H9 (cell line): ENCODE results near the gene CACNA2D3. TPM values are rescaled to one million over a fixed set of nuclear protein-coding genes. Genes with fewer than 3 reads are reported as not detected.

Experiments used
- DNase-seq: peaks from one replicate; pipeline ENCODE4 v3.0.0-alpha.2; 2017
- H2AFZ ChIP-seq: one replicate; pipeline ENCODE4 v1.6.1; 2013; ENCODE audit warnings: mild to moderate bottlenecking, low read length, control low read depth, moderate library complexity
- H2AK5ac ChIP-seq: 2 replicates; pipeline ENCODE4 v1.6.1; 2013; ENCODE audit warnings: low read length, control low read depth, mixed read lengths; ENCODE audit not compliant: insufficient read length
- H2BK120ac ChIP-seq: one replicate; pipeline ENCODE4 v1.6.1; 2013; ENCODE audit warnings: low read depth, mild to moderate bottlenecking, low read length, control low read depth, inconsistent platforms; ENCODE audit not compliant: poor library complexity, severe bottlenecking
- H2BK12ac ChIP-seq: 2 replicates; pipeline ENCODE4 v1.6.1; 2013; ENCODE audit warnings: low read length, control low read depth, mixed read lengths, low read depth; ENCODE audit not compliant: insufficient read length
- H2BK15ac ChIP-seq: 2 replicates; pipeline ENCODE4 v1.6.1; 2013; ENCODE audit warnings: low read depth, low read length, control low read depth
- H2BK20ac ChIP-seq: one replicate; pipeline ENCODE4 v1.6.1; 2013; ENCODE audit warnings: low read depth, mild to moderate bottlenecking, low read length, control low read depth, inconsistent platforms; ENCODE audit not compliant: poor library complexity, severe bottlenecking
- H2BK5ac ChIP-seq: 2 replicates; pipeline ENCODE4 v1.6.1; 2013; ENCODE audit warnings: low read length, control low read depth, mixed read lengths; ENCODE audit not compliant: insufficient read length
- H3K14ac ChIP-seq: 2 replicates; pipeline ENCODE4 v1.6.1; 2013; ENCODE audit warnings: low read length, control low read depth; ENCODE audit not compliant: insufficient read depth
- H3K18ac ChIP-seq: 2 replicates; pipeline ENCODE4 v1.6.1; 2013; ENCODE audit warnings: low read depth, mild to moderate bottlenecking, mixed read lengths, low read length, control low read depth; ENCODE audit not compliant: insufficient read length
- H3K23ac ChIP-seq: 2 replicates; pipeline ENCODE4 v1.6.1; 2013; ENCODE audit warnings: low read length, control low read depth, mixed read lengths, low read depth; ENCODE audit not compliant: insufficient read length
- H3K23me2 ChIP-seq: 2 replicates; pipeline ENCODE4 v1.6.1; 2013; ENCODE audit warnings: low read depth, mild to moderate bottlenecking, mixed read lengths, low read length, control low read depth; ENCODE audit not compliant: insufficient read length, poor library complexity, severe bottlenecking
- H3K27ac ChIP-seq: 2 replicates; pipeline ENCODE4 v1.5.1; 2013; ENCODE audit warnings: low read length, control low read depth, mixed read lengths, low read depth; ENCODE audit not compliant: insufficient read length
- H3K27me3 ChIP-seq: 2 replicates; pipeline ENCODE4 v1.6.1; 2013; ENCODE audit warnings: low read length, control low read depth, inconsistent platforms; ENCODE audit not compliant: insufficient read depth
- H3K4ac ChIP-seq: 2 replicates; pipeline ENCODE4 v1.6.1; 2013; ENCODE audit warnings: low read depth, mild to moderate bottlenecking, control low read depth, inconsistent platforms, low read length, moderate library complexity
- H3K4me1 ChIP-seq: 2 replicates; pipeline ENCODE4 v1.6.1; 2013; ENCODE audit warnings: low read length, control low read depth, inconsistent platforms; ENCODE audit not compliant: insufficient read depth
- H3K4me2 ChIP-seq: 2 replicates; pipeline ENCODE4 v1.6.1; 2013; ENCODE audit warnings: low read length, control low read depth, mixed read lengths; ENCODE audit not compliant: insufficient read length, insufficient read depth
- H3K56ac ChIP-seq: 2 replicates; pipeline ENCODE4 v1.6.1; 2013; ENCODE audit warnings: low read depth, mild to moderate bottlenecking, mixed read lengths, low read length, control low read depth; ENCODE audit not compliant: insufficient read length
- H3K79me1 ChIP-seq: 2 replicates; pipeline ENCODE4 v1.6.1; 2013; ENCODE audit warnings: low read depth, mild to moderate bottlenecking, moderate library complexity, low read length, control low read depth, inconsistent platforms; ENCODE audit not compliant: insufficient read depth, poor library complexity, severe bottlenecking
- H3K79me2 ChIP-seq: 2 replicates; pipeline ENCODE4 v1.6.1; 2013; ENCODE audit warnings: low read length, control low read depth, inconsistent platforms; ENCODE audit not compliant: insufficient read depth
- H3K9ac ChIP-seq: 2 replicates; pipeline ENCODE4 v1.6.1; 2013; ENCODE audit warnings: low read length, control low read depth, mixed read lengths; ENCODE audit not compliant: insufficient read length; ENCODE audit errors: extremely low read depth
- H3K9me3 ChIP-seq: one replicate; pipeline ENCODE4 v1.6.1; 2013; ENCODE audit warnings: low read depth, low read length, inconsistent platforms; ENCODE audit not compliant: control insufficient read depth
- H3T11ph ChIP-seq: one replicate; pipeline ENCODE4 v1.6.1; 2013; ENCODE audit warnings: mild to moderate bottlenecking, low read length, control low read depth, inconsistent platforms
- H4K20me1 ChIP-seq: one replicate; pipeline ENCODE4 v1.6.1; 2013; ENCODE audit not compliant: control insufficient read depth, insufficient read length, insufficient read depth
- H4K5ac ChIP-seq: 2 replicates; pipeline ENCODE4 v1.6.1; 2013; ENCODE audit warnings: low read depth, mild to moderate bottlenecking, mixed read lengths, low read length, control low read depth; ENCODE audit not compliant: insufficient read length
- H4K8ac ChIP-seq: replicated peaks from 2 replicates; pipeline ENCODE4 v1.6.1; 2013; ENCODE audit warnings: low read length, control low read depth, mixed read lengths, low read depth; ENCODE audit not compliant: insufficient read length
- H4K91ac ChIP-seq: 2 replicates; pipeline ENCODE4 v1.6.1; 2013; ENCODE audit warnings: low read depth, mild to moderate bottlenecking, moderate library complexity, mixed read lengths, low read length, control low read depth; ENCODE audit not compliant: insufficient read length
- H3K27ac Mint-ChIP-seq, 3 experiments: 2 replicates in 2 of 3; 3 replicates in 1 of 3; pipeline ENCODE4 v1.8.0; 2020 to 2021; ENCODE audit warnings: mixed read lengths in 3 of 3, mild to moderate bottlenecking in 1 of 3, moderate library complexity in 1 of 3
- H3K27me3 Mint-ChIP-seq: 2 replicates; pipeline ENCODE4 v1.8.0; 2021; ENCODE audit warnings: low read depth, mild to moderate bottlenecking, moderate library complexity, mixed read lengths
- H3K36me3 Mint-ChIP-seq, 3 experiments: 2 replicates in 2 of 3; 3 replicates in 1 of 3; pipeline ENCODE4 v1.8.0; 2020 to 2021; ENCODE audit warnings: low read depth in 3 of 3, mixed read lengths in 3 of 3; ENCODE audit not compliant: insufficient read depth in 1 of 3
- H3K4me1 Mint-ChIP-seq, 2 experiments: 2 replicates each; pipeline ENCODE4 v1.8.0; 2020; ENCODE audit warnings: mixed read lengths in 2 of 2
- H3K4me3 Mint-ChIP-seq, 2 experiments: 2 replicates in 1 of 2; 3 replicates in 1 of 2; pipeline ENCODE4 v1.8.0; 2020 to 2021; ENCODE audit warnings: mild to moderate bottlenecking in 2 of 2, mixed read lengths in 2 of 2, moderate library complexity in 1 of 2
- H3K9me3 Mint-ChIP-seq, 2 experiments: 2 replicates in 1 of 2; 3 replicates in 1 of 2; pipeline ENCODE4 v1.8.0; 2020; ENCODE audit warnings: mild to moderate bottlenecking in 2 of 2, mixed read lengths in 2 of 2, moderate library complexity in 1 of 2
- WGBS: extraction: QIAGEN DNeasy Blood & Tissue Kit; methylation state at CpG from one replicate; pipeline ENCODE4 v1.1.7; 2013; ENCODE audit warnings: missing lambda C conversion rate, low lambda C conversion rate, mixed read lengths; ENCODE audit not compliant: insufficient read length; ENCODE audit errors: extremely low coverage; 5-methylcytosine and 5-hydroxymethylcytosine counted together
- total RNA-seq: library from RNA; stranded (reverse); gene quantifications from 2 replicates; pipeline ENCODE4 v1.2.1, GENCODE V29; 2021
- TF ChIP-seq, protein P1 (sequence below): fragments of 200-600 bp; sonication (generic); conservative IDR thresholded peaks from 3 replicates; pipeline ENCODE4 v1.8.0; 2021; ENCODE audit warnings: antibody characterized with exemption, mild to moderate bottlenecking

Gene CACNA2D3
- total RNA-seq, 1 experiment from 2014 or later, result 3.2 TPM

DNA sequence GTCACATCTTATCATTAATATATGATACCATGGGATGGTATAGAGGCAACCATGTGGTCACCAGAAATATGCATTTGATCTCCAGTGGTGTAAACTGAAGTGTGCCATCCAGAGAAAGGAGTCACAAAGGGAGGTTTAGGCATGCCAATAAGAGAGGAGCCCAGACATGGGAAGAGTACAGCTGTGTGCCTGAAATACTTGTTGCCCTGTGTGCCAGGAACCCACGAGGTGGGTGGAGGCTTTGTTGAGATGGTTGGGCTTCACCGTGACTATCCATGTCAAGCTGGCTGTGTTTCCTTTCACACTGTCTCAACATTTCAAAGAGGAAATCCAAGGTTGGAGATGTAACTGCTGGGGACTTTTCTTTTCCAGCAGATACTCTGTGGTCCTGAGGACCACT lies 43.5 kb downstream of the CACNA2D3 start:
- no peak overlapping the region for H3K9ac ChIP-seq
- H3K23ac ChIP-seq, result no peak overlapping the region
- no peaks in the 10 kb centered on the region for H3K9me3 ChIP-seq
- no peaks in the 10 kb centered on the region for H3K79me2 ChIP-seq
- TF ChIP-seq, protein P1, sequence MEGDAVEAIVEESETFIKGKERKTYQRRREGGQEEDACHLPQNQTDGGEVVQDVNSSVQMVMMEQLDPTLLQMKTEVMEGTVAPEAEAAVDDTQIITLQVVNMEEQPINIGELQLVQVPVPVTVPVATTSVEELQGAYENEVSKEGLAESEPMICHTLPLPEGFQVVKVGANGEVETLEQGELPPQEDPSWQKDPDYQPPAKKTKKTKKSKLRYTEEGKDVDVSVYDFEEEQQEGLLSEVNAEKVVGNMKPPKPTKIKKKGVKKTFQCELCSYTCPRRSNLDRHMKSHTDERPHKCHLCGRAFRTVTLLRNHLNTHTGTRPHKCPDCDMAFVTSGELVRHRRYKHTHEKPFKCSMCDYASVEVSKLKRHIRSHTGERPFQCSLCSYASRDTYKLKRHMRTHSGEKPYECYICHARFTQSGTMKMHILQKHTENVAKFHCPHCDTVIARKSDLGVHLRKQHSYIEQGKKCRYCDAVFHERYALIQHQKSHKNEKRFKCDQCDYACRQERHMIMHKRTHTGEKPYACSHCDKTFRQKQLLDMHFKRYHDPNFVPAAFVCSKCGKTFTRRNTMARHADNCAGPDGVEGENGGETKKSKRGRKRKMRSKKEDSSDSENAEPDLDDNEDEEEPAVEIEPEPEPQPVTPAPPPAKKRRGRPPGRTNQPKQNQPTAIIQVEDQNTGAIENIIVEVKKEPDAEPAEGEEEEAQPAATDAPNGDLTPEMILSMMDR, result no peak
- H3K4me3 Mint-ChIP-seq, result no peak overlapping the region
- H3K4me2 ChIP-seq, result no peak overlapping the region
- no peak overlapping the region; the same call in 1 of the 2 replicates for H3K14ac ChIP-seq
- peaks cover 15 to 20% of the 10 kb centered on the region in 2 experiments for H3K4me1 Mint-ChIP-seq
- H2BK15ac ChIP-seq, result no peak overlapping the region
- H3T11ph ChIP-seq, result no peak overlapping the region
- H2BK20ac ChIP-seq, result no peak overlapping the region
- H3K27me3 Mint-ChIP-seq, result no peaks in the 10 kb centered on the region; the same call in 1 of the 2 replicates
- no peaks in the 10 kb centered on the region for H3K23me2 ChIP-seq
- no peaks in the 10 kb centered on the region; a peak in 1 of 7 replicates for H3K36me3 Mint-ChIP-seq
- no peak for DNase-seq
- no peak overlapping the region for H2BK5ac ChIP-seq
- no peak overlapping the region for H4K8ac ChIP-seq
- no peaks in the 10 kb centered on the region for H3K79me1 ChIP-seq
- no CpG with 5 or more reads among the region's 2 CpGs for WGBS
- H2BK12ac ChIP-seq, result no peak overlapping the region
- no peak overlapping the region for H2AFZ ChIP-seq
- no peak overlapping the region for H3K4ac ChIP-seq
- H3K56ac ChIP-seq, result no peak overlapping the region
- H3K27ac ChIP-seq, result no peak overlapping the region
- H3K18ac ChIP-seq, result no peak overlapping the region
- H4K5ac ChIP-seq, result no peak overlapping the region
- no peak overlapping the region for H2BK120ac ChIP-seq
- no peak overlapping the region for H2AK5ac ChIP-seq
- H3K4me1 ChIP-seq, result peaks cover 4% of the 10 kb centered on the region; the same call in 1 of the 2 replicates
- H3K9me3 Mint-ChIP-seq, result no peaks in the 10 kb centered on the region; a peak in 1 of 5 replicates
- no peaks in the 10 kb centered on the region for H4K20me1 ChIP-seq
- H4K91ac ChIP-seq, result no peak overlapping the region
- no peak overlapping the region for H3K27ac Mint-ChIP-seq
- no peaks in the 10 kb centered on the region for H3K27me3 ChIP-seq
